CD1c-positive myeloid dendritic cell (primary cell): ENCODE data around the gene CCNH.

Experiments used
- DNase-seq: peaks from one replicate; pipeline ENCODE4 v3.0.0-alpha.2; 2016; ENCODE audit errors: extremely low spot score

The CCNH gene

GRCh38 chr5:87412630-87413342 is at the start of gene CCNH:
TSS of gene CCNH (minus strand) at chr5:87412930. CDS start at chr5:87412794, 136 bp downstream.
- DNase-seq: peak; percentile 99

GRCh38 chr5:87457706-87458105 is 45.0 kb upstream of the CCNH start:
- no peak for DNase-seq

GRCh38 chr5:87453801-87454200 is 41.1 kb upstream of the CCNH start:
- DNase-seq: no peak

GRCh38 chr5:87452837-87453236 is 40.1 kb upstream of the CCNH start:
- DNase-seq: no peak

GRCh38 chr5:87442419-87442818 is 29.7 kb upstream of the CCNH start:
- DNase-seq: no peak

- no peak for DNase-seq
These were observed 25.5 kb upstream of the CCNH start for GRCh38 chr5:87438231-87438630.

GRCh38 chr5:87437724-87438123 is 25.0 kb upstream of the CCNH start:
- no peak for DNase-seq

GRCh38 chr5:87435144-87435694 is 22.5 kb upstream of the CCNH start:
- DNase-seq: no peak

GRCh38 chr5:87434461-87434860 is 21.7 kb upstream of the CCNH start:
- no peak for DNase-seq

GRCh38 chr5:87433945-87434344 is 21.2 kb upstream of the CCNH start:
- DNase-seq: no peak

- no peak for DNase-seq
These were observed 19.7 kb upstream of the CCNH start for GRCh38 chr5:87432460-87432859.

- DNase-seq: no peak
These were observed 18.2 kb upstream of the CCNH start for GRCh38 chr5:87430863-87431457.

GRCh38 chr5:87423755-87424154 is 11.0 kb upstream of the CCNH start:
- DNase-seq: no peak

- DNase-seq: no peak
These were observed 8.6 kb upstream of the CCNH start for GRCh38 chr5:87421307-87421706.

- DNase-seq: no peak
These were observed 5.8 kb upstream of the CCNH start for GRCh38 chr5:87418506-87418905.

GRCh38 chr5:87413343-87413645 is 564 bp upstream of the CCNH start:
- no peak for DNase-seq

GRCh38 chr5:87411973-87412629 is 629 bp downstream of the CCNH start:
- peak; percentile 88 for DNase-seq

- DNase-seq: peak; percentile 53
These were observed 1.2 kb downstream of the CCNH start for GRCh38 chr5:87411586-87411972.

GRCh38 chr5:87410931-87411330 is 1.8 kb downstream of the CCNH start:
- no peak for DNase-seq

GRCh38 chr5:87408204-87408603 is 4.5 kb downstream of the CCNH start:
- no peak for DNase-seq

GRCh38 chr5:87405472-87406155 is 7.1 kb downstream of the CCNH start:
- no peak for DNase-seq

GRCh38 chr5:87404359-87404758 is 8.4 kb downstream of the CCNH start:
- no peak for DNase-seq
